Natural killer cell (primary cell): ENCODE measurements around the gene FAM181A. TPM values are rescaled to one million over a fixed set of nuclear protein-coding genes. Genes with fewer than 3 reads are reported as not detected.

Source experiments
- ATAC-seq, 3 donors: fragments of 150-1000 bp in 2 of 3; fragments of 200-7000 bp in 1 of 3; cut with Tn5 transposase; 1 replicate in 1 of 3; 2 replicates in 2 of 3; pipeline ENCODE4 v1.10.0; 2021; ENCODE audit warnings: mild to moderate bottlenecking in 2 of 3, moderate library complexity in 2 of 3
- DNase-seq, 2 donors: peaks; one replicate each; pipeline versions ENCODE4 v3.0.0 to v3.0.0-alpha.2; 2013 to 2021; ENCODE audit warnings: mixed read lengths in 1 of 2
- H3K27ac ChIP-seq: one replicate; pipeline ENCODE4 v1.5.1; 2013; ENCODE audit warnings: mild to moderate bottlenecking, low read length
- H3K27me3 ChIP-seq: one replicate; pipeline ENCODE4 v1.6.1; 2013; ENCODE audit warnings: low read length; ENCODE audit not compliant: control insufficient read depth, insufficient read depth
- H3K36me3 ChIP-seq: one replicate; pipeline ENCODE4 v1.6.1; 2013; ENCODE audit warnings: low read length; ENCODE audit not compliant: control insufficient read depth, insufficient read depth
- H3K4me1 ChIP-seq: one replicate; pipeline ENCODE4 v1.6.1; 2013; ENCODE audit warnings: low read length; ENCODE audit not compliant: control insufficient read depth, insufficient read depth
- H3K4me3 ChIP-seq: one replicate; pipeline ENCODE4 v1.5.1; 2013; ENCODE audit warnings: low read length
- H3K9me3 ChIP-seq: one replicate; pipeline ENCODE4 v1.6.1; 2013; ENCODE audit warnings: low read length; ENCODE audit not compliant: control insufficient read depth, insufficient read depth
- H3K27ac Mint-ChIP-seq, 2 donors: one replicate each; pipeline ENCODE4 v1.8.0; 2022; ENCODE audit warnings: mild to moderate bottlenecking in 2 of 2, mixed read lengths in 2 of 2, moderate library complexity in 1 of 2
- H3K27me3 Mint-ChIP-seq, 2 donors: one replicate each; pipeline ENCODE4 v1.8.0; 2022; ENCODE audit warnings: low read depth in 2 of 2, mixed read lengths in 2 of 2
- H3K36me3 Mint-ChIP-seq: one replicate; pipeline ENCODE4 v1.8.0; 2022; ENCODE audit warnings: mixed read lengths
- H3K4me1 Mint-ChIP-seq, 2 donors: one replicate each; pipeline ENCODE4 v1.8.0; 2022; ENCODE audit warnings: mixed read lengths in 2 of 2
- H3K4me3 Mint-ChIP-seq: one replicate; pipeline ENCODE4 v1.8.0; 2022; ENCODE audit warnings: mild to moderate bottlenecking, moderate library complexity, mixed read lengths
- H3K9me3 Mint-ChIP-seq, 2 donors: one replicate each; pipeline ENCODE4 v1.8.0; 2022; ENCODE audit warnings: mixed read lengths in 2 of 2
- CTCF ChIP-seq: fragments of 200-600 bp; IDR thresholded peaks from one replicate; pipeline ENCODE4 v1.8.0; 2022; ENCODE audit warnings: antibody characterized with exemption
- WGBS: methylation state at CpG from one replicate; pipeline ENCODE4 v1.1.7; 2013; ENCODE audit warnings: missing lambda C conversion rate; ENCODE audit not compliant: insufficient coverage; 5-methylcytosine and 5-hydroxymethylcytosine counted together
- intact Hi-C: fragments of 100-400 bp; cut with micrococcal nuclease; formaldehyde crosslinking; loops from one replicate; pipeline ENCODE4 v1.14.2; 2022
- total RNA-seq, 4 donors: library from RNA; stranded (reverse); fragments of 120-200 nt in 1 of 4; gene quantifications; one replicate each; pipeline versions ENCODE4 v1.2.3 to v1.2.4, GENCODE V29; 2013 to 2022

FAM181A gene
- total RNA-seq, 3 donors from 2014 or later (not counting 1 experiment from before 2014, with no cell fraction given), result not detected

- no peak for TF ChIP-seq CTCF
- Histone ChIP-seq H3K4me1 (peaks cover 5% of the 10 kb centered on the region), H3K27ac (no peak overlapping the region), H3K27me3 (peaks cover 2% of the 10 kb centered on the region), H3K9me3 (no peaks in the 10 kb centered on the region), H3K4me3 (no peak overlapping the region), H3K36me3 (no peaks in the 10 kb centered on the region)
- peaks cover 9 to 12% of the 10 kb centered on the region in 2 donors for H3K4me1 Mint-ChIP-seq
- 75% methylated on average over 10 of the region's 12 CpGs for WGBS
- intact Hi-C loops, result no loop called here
- no peaks in the 10 kb centered on the region for H3K36me3 Mint-ChIP-seq
- H3K27ac Mint-ChIP-seq, result no peak overlapping the region
- ATAC-seq (no peak), DNase-seq (no peak)
- peaks cover 0 to 5% of the 10 kb centered on the region in 2 donors for H3K9me3 Mint-ChIP-seq
- H3K27me3 Mint-ChIP-seq, result peaks cover 20 to 36% of the 10 kb centered on the region in 2 donors
- no peak overlapping the region for H3K4me3 Mint-ChIP-seq
Observed at GRCh38 chr14:93888995-93889394, 38.1 kb upstream of the FAM181A start.

- no peak overlapping the region for H3K4me3 Mint-ChIP-seq
- H3K27ac ChIP-seq, result no peak overlapping the region
- H3K9me3 Mint-ChIP-seq, result peaks cover 0 to 2% of the 10 kb centered on the region in 2 donors
- H3K4me1 Mint-ChIP-seq, result peaks cover 3 to 7% of the 10 kb centered on the region in 2 donors
- no peak for ATAC-seq
- H3K36me3 ChIP-seq, result no peaks in the 10 kb centered on the region
- H3K27ac Mint-ChIP-seq, result no peak overlapping the region
- TF ChIP-seq CTCF, result no peak
- no peak for DNase-seq
- H3K9me3 ChIP-seq, result no peaks in the 10 kb centered on the region
- H3K27me3 ChIP-seq, result peaks cover 2% of the 10 kb centered on the region
- no peak overlapping the region for H3K4me3 ChIP-seq
- no peaks in the 10 kb centered on the region for H3K4me1 ChIP-seq
- H3K36me3 Mint-ChIP-seq, result no peaks in the 10 kb centered on the region
- peaks cover 20 to 36% of the 10 kb centered on the region in 2 donors for H3K27me3 Mint-ChIP-seq
- intact Hi-C loops, result no loop called here
- 75% methylated on average over 9 of the region's 9 CpGs for WGBS
Observed at GRCh38 chr14:93889739-93890483, 37.2 kb upstream of the FAM181A start.

GRCh38 chr14:93891756-93892504 lies 35.2 kb upstream of the FAM181A start:
- H3K27me3 ChIP-seq, result no peaks in the 10 kb centered on the region
- Mint-ChIP-seq H3K27me3 (peaks cover 21 to 23% of the 10 kb centered on the region in 2 donors), H3K27ac (no peak overlapping the region), H3K9me3 (no peaks in the 10 kb centered on the region), H3K4me1 (no peaks in the 10 kb centered on the region), H3K36me3 (no peaks in the 10 kb centered on the region), H3K4me3 (no peak overlapping the region)
- no peaks in the 10 kb centered on the region for H3K4me1 ChIP-seq
- WGBS, result 74% methylated on average over 15 of the region's 15 CpGs
- TF ChIP-seq CTCF, result no peak
- DNase-seq (no peak), ATAC-seq (no peak)
- no peak overlapping the region for H3K27ac ChIP-seq
- intact Hi-C loops, result no loop called here
- H3K9me3 ChIP-seq, result no peaks in the 10 kb centered on the region
- no peaks in the 10 kb centered on the region for H3K36me3 ChIP-seq
- no peak overlapping the region for H3K4me3 ChIP-seq
